ENCODE measurements around the gene GATB.

Gene GATB

DNA sequence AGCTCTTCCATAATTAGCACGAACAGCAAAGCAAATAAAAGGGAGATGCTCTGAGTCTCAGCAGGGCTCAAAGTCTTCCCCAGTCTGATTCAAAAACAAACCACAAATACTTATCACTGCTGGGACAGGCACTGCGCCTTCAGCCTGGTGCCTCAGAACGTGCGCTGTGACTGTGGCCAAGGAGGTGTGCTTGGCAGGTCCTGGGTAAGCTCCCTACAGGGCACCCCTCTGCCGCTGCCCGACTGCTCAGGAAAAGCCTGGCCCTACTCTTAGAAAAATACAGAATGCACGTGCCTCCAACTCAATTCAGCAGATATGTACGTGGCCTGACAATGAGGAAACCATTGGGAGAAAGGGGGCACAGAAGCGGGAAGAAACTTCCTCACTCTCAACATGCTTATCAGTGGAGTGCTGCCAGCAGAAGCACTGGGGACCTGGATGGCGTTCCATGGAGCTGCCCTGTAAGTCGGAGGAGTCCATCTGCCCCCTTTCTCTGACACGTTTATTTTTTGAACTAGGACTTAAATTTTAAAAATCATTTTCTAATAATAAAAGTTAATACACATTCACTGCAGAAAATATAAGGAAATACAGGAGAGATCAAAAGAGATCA lies 86.8 kb downstream of the GATB start:
- no peak for DNase-seq (ENCODE audit: low read depth)

DNA sequence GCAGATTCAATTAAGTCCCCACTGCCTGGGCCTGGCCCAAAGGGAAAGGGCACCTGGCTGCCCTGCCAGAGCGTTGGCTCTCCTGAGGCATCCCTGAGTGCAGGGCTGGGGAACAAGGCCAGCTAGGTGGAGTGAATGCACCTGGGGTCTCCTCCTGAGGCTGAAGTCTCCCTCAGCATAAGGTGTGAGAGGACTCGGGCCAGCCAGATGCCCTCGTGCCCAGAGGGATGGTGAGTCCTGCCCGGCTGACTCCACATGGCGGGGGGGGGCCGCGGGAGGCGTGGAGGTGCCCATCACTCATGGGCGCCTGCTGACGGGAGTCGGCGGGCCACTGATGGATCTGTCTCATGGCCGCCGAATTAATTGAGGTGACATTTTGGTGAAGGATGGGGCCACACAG lies 87.8 kb downstream of the GATB start:
- no peak for DNase-seq (ENCODE audit: low read depth)

DNA sequence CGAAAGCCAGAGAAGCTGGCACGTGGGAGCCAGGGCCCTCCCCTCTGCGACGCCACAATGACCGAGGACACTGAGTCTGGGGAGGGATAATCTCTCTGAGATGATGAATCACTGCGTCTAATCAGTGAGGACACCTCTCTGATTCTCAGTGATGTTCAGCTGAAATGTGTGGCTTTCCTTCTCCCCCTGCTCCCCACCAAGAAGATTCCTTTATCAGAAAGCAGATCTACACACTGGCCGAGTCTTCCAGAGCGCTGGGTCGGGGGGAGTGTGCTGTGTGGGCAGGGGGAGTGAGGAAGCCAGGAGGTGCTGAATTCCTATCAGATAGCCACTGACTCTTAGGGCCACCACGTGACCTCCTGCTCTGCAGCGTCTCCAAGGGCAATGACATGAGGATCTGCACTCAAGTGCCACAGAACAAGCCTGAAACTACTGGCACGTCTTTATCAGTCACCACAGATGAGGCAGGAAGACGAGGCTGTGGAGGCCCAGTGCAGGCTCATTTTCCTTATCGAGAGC lies 89.2 kb downstream of the GATB start:
- no peak for DNase-seq (ENCODE audit: low read depth)

DNA sequence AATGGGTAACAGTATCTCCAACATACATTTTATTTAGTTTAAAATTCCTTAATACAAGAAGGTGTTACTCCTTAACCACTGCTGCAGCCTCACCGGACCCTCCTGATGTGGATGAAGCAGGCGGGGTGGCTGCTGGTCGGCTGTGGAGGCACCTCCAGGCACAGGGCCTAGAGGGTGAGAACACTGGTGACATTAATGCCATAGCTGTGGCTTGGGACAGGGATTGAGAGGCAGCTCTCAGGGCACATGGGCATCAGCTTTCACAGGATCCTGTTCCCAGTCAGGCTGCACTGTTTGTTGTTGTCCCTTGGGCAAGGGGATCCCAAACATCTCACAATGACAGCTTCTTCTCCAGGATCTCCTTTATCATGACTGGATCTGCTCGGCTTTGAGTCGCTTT lies 90.0 kb downstream of the GATB start:
- DNase-seq (ENCODE audit: low read depth) = no peak

DNA sequence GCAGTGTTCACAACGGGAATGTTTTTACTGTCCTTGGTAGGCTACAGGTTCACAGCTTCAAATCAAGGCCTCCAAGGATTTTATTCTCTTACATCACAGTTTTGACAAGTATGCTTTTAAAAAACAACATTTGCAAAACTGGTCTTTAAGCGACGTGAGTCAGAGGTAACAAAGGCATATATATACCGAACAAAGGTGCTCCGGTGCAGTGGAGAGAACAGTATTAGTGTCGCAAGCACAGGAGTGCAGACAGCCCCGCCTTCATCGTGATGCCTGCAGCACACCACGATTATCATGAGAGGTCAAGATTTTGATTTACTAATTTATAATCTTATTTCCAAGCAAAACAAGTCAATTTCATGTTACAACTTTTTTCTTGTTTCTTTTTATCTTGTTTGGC lies 90.8 kb downstream of the GATB start:
- DNase-seq (ENCODE audit: low read depth) = no peak

DNA sequence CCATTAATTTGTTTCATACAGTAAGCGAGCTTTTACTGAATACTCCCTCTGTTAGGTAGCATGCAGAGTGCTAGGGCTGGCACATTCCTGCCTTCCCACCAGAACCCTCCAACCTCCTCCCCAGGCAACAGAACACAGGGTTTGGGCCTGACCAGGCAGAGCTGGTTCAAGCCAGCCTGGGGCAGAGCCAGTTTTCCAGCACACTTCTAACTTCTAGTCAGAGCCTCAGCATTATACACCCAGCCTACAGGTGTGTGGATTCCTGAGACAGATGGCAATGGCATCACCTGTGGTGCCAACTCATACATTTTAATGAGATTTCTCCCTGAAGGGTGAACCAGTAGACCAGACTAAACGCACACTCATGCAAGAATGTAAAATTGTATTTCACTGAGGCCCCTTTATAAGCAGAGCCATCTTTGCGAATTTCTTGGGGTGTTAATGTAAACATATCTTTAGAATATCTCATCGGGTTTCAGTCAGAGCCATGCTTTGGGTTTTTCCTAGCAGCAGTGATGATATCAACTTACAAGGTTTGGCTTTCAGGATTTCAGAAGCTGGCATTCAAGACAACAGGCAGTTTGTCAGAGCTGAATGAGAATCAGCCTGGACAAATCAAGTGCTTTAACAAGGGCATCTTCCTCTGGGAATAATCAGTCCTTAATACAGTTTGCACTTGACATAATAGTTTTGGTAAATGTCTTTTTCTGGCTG lies 92.0 kb downstream of the GATB start:
- DNase-seq (ENCODE audit: low read depth) = no peak

DNA sequence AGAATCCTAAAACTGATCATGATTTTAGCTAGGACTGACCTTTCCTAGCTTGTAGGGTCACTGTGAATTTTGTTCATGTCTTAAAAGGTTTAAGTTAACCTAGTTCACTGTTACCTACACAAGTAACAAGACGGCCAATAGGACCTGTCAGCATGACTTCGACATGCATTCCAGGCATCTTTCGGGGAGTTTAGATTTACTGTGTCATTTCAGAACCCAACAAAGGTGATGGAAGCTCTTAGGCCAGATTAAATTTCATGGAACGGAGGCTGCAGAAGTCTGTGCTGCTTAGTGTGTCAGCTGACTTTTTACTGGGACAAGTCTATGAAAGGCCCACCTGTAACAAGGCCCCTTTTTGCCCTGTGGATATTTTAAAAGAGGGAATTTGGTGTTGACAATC lies 93.1 kb downstream of the GATB start:
- no peak for DNase-seq (ENCODE audit: low read depth)

DNA sequence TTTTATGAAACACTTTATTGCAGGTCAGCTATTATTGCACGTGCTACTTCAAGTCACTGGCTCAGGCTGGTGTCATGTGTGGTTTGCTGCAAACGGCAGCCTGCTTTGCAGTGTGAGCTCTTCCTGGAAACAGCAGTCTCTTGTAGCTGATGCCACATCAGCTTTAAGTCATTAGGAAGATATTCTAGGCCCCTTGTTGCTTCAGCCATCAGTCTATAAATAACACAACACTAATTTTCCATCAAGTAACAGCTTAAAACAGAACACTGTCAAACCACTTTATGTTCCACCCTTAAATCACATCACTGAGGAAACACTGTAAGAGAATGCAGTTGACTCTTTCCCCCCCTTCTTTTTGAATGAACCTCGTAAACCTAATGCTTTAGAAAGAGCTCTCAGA lies 93.8 kb downstream of the GATB start:
- no peak for DNase-seq (ENCODE audit: low read depth)

DNA sequence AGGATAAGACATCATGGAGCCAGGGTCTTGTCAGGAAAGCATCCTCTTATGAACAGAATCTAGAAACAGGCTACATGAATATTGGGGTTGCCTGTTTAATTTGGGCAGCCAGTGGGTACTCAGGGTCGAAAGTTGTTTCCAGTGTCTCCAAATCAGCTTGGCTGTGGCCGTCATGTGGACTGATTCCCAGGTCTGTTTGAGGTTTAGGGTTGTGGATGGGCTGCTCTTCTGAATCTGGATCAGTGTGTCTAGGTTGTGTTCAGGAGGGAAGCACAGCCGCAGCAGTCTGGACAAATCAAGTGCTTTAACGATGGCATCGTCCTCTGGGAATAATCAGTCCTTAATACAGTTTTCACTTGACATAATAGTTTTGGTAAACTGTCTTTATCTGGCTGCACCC lies 94.3 kb downstream of the GATB start:
- no peak for DNase-seq (ENCODE audit: low read depth)

DNA sequence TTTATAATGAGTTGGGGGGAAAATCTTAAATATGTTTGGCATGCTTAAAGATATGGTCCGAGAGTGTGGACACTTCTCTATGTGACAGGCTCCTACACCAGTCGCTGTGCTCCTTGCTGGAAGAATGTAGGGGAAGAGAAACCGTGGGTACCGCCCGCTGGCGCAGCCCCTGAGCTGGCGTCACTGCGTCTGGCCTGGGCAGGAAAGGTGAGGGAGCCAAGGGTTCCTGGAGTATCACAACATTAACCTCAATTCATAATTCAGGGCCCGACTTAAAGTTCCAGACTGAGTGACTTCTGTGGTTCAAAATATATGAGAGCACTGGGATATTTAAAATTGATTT lies 95.1 kb downstream of the GATB start:
- no peak for DNase-seq (ENCODE audit: low read depth)

DNA sequence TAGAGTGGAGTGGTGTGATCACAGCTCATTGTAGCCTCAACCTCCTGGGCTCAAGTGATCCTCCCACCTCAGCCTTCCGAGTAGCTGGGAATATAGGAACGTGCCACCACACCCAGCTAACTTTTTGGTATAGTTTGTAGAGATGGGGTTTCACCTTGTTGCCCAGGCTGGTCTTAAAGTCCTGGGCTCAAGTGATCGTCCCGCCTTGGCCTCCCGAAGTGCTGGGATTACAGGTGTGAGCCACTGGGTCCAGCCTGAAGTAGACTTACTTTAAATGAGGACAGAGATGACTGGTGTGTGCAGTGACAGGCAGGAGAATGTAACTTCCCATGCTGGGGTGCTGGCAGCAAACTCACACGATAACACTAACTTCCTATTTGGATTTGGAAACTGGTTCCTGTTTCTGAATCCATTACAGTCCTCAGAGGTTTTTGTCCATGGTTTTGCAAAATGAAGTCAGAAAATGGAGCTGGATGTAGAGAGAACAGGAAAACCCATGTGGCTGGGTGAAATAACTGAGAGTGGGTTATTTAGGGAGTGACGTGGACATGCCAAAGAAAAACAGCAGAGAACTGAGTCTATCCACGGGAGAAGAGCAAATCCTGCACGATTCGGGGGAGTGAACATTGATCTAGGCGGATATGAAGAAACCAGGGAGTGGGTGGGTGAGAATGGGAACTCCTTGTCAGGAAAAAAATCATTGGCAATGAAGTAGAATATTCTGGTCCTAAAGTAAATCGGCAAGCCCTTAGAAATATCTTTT lies 95.6 kb downstream of the GATB start:
- DNase-seq (ENCODE audit: low read depth) = no peak

DNA sequence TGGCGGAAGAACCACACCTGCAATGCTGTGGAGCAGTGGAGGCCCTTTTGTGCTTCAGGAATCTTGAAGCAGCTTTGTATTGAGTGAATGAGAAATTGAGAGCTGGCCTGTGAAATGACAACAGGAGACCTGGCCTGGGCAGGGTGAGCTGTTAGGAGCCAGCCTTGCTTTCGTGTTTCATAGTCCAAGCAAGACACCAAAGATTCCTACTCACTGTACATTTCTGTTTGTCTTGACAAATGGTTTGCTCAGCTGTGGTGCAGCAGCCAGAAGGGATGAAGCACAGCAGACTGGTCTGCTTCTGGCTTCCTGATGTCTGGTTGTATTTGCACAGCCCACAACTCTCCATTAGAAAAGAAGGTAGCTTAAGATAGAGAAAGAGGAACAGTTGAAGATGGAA lies 96.5 kb downstream of the GATB start:
- no peak for DNase-seq (ENCODE audit: low read depth)

DNA sequence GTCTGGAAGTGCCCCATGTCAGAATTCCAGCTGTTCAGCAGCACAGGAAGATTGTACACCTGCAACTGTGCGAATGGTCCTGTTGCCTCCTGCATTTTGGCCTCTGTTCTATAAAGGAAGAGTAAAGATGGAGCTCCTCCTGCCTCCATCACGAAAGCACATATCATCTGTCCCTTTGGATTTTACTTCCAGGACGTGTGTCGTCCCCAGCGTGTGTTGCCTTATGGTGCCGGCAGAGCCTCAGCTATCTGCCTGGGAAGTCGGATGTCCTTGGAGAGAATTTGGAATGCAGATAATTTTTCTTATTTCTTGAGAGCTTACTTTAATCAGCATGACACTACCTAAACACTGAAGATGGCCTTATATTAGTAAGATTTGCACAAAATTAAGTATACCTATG lies 97.7 kb downstream of the GATB start:
- no peak for DNase-seq (ENCODE audit: low read depth)

DNA sequence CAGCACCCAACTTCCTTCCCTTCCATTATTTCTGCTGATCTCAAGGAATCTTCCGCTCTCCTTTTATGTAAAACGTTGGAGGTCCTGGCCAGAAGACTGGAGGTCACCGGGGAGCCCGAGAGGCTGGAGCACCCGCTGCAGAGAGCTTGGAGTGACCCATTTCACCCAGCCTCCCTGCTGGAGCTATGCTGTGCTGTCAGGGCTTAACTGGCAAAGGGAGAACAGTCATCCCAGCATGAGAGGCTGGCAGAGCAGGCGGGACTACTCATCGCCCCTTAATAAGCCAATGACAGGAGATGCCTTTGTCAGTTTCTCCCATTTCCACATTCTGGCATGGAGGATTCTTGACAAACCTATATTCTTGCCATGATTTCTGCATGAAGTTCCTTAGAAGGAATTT lies 98.9 kb downstream of the GATB start:
- DNase-seq (ENCODE audit: low read depth) = no peak

DNA sequence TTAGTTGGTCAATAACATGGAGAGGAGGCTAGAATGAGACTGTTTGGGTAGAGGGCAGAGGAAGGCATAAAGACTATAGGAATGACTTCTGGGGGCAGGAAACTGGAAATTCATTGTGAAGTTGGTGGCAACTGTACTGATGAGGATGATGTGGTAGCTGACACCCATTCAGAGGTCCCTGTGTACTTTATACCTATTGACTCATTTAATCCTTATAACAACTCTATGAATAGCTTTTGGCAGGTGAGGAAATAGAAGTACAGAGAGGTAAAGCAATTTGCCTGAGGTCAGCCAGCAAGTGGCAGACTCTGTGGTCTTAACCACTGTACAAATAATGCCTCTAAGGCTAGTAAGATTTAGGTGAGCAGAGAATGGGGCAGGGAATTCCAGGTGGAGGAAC lies 100.1 kb downstream of the GATB start:
- no peak for DNase-seq (ENCODE audit: low read depth)

DNA sequence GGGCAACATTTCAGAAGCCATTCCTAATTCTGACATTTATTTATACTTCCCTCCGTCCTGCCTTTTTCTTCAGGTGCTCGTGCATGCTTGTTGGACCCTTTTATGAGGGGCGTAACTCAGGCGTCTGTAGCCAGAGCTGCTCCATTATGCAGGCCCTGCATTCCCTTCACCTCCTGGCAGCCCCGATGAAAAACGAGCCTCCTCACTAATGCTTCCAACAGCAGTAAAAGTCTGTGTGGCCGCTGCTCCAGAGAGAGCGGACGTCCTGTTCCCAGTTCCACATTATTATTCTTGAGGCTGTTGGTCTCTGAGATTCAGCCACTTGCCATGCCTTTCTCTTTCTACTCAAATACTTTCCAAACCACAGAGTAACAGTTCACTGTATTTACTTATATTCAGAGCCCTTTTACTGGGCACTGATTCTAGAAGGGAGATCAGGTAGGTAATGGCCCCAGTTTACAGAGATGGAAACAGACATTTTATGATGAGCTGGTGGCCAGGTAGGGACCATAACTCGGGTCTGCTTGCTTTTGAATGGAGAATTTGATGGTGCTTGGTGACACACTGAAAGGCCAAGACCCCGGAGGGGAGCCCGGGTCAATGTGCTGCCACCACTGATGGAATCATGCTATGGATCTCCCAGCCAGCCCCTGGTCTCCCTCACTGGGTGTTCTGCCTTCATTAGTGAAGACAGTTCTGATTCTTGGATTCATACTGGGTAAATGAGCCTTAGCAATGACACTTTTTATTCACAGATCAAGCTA lies 101.0 kb downstream of the GATB start:
- no peak for DNase-seq (ENCODE audit: low read depth)

DNA sequence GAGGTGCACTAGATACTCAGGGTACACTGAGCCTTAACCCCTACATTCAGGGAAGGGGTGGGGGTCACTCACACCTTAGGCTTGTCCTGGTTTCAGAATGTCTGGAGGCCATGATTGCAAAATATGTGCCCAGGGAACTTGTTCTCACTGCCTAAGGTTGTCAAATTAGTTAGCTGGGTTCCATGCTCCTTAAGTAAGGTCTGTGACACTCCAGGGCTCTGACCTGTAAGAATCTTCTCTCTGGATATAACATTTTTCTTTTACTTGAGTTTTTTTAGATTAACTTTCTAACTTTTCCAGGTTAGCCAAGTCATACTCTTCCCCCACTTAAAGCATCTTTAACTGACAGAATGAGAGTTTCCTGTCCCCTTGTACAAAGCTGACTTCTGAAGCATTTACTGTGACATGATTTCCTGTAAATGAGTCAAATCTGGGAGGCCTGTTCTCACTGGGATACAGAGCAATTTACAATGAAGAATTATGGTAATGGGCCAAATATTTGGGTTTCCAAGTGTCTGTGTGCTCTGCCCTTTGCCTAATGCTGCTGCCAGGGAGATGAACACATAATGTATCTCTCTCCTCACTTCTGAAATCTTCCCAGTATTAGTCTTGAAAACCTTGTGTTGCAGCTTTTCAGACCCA lies 101.7 kb downstream of the GATB start:
- no peak for DNase-seq (ENCODE audit: low read depth)

DNA sequence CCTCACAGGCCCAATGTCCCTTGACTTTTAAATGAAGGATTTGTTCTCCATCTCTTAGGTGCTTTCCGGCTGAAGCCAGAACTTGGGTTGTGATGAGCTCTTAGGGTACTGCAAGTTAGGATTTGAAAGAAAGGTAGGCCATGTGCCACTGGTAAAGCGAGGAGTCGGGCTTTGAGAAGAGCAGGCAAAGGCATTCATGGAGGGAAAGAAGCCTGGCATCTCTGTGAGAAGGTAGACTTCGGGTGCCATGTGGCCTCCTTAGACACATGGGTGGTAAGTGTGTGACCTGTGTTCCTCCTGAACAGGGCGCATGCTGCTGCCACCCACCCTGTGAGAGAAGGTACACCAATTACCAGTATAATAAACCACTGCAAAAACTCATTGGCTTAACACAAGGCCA lies 102.9 kb downstream of the GATB start:
- DNase-seq (ENCODE audit: low read depth) = no peak

DNA sequence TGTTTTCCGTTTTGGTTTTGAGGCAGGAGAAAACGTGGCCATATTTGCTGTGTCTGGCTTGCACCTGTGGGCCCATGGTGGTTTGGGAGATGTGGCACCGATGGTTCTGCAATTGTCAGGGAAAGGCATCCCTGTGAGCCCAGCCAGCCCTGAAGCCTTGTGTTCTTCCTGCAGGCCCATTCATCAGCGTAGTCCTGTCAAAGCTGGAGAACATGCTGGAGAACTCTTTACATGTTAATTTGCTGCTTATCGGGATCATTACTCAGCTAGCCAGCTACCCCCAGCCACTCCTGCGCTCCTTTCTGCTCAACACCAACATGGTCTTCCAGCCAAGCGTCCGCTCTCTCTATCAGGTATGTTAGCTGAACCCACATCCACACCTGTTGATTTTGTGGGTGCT lies 104.7 kb downstream of the GATB start:
- no peak for DNase-seq (ENCODE audit: low read depth)

DNA sequence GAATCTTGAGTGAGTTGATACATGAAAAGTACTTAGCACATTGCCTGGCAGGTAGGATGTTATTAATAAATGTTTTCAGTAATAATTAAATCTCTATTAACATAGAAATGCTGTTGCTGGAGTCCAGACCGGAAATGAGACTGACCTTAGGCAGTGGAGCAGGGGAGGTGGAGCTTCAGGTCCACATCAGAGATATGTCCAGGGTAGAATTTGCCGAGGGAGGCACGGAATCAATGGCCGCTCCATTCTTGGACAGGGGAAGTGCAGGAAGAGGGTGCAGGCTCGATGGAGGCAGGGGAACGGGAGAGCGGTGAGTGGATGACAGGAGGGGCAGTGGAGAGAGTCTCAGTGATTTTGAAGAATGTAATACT lies 107.3 kb downstream of the GATB start:
- no peak for DNase-seq (ENCODE audit: low read depth)

DNA sequence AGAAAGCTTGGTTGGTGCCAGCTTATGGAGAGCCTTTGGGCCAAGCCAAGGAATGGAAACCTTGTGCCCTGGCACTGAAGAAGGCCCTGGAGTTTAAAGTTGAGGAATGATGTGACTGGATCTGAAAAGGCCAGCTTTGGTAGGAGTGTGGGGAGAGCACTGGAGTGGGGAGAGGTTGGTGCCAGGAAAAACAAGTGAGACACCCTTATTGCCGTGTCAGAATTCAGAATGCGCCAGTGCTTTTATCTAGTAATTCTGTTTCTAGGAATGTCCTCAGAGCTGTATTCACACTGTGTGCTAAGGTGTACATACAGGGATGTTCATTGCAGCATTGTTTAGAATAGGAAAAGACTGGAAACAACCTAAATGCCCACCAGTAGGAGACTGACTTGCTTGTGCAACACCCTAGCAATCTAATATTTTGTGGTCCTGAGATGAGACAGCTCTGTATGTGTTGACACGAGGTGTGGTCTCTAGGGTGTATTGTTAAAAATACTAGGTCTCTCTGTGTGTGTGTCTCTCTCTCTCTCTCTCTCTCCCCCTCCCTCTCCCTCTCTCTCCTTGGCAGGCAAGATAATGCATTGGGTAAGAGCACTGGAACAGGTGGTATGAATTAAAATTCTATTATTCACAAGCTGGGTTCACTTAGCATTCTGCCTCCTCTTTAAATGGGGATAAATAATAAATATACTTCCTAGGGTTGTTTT lies 107.8 kb downstream of the GATB start:
- no peak for DNase-seq (ENCODE audit: low read depth)

DNA sequence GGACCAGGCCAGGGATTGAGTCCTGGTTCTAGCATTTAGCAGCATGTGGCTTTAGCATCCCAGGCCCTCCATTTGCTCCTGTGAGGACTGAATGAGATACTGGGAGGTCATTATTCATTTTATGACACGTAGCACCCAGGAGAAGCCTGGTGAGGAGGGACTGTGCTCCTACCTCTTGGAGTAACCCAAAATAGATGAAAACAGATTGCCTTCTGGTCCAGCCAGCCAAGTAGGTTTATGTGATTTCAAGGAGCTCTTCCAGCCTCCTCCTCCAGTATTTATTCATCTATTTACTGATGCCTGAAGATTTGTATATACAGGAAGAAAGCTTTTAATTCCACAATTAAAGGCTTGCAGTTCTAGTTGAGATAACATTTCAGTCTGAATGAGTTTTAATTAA lies 109.3 kb downstream of the GATB start:
- DNase-seq (ENCODE audit: low read depth) = no peak

Measured in HS-27A (cell line).